Measurements from ENCODE around the gene LECT2. TPM values are rescaled to one million over a fixed set of nuclear protein-coding genes. Genes with fewer than 3 reads are reported as not detected.

Gene LECT2
- total RNA-seq, 1 experiment from 2014 or later, result not detected

DNA sequence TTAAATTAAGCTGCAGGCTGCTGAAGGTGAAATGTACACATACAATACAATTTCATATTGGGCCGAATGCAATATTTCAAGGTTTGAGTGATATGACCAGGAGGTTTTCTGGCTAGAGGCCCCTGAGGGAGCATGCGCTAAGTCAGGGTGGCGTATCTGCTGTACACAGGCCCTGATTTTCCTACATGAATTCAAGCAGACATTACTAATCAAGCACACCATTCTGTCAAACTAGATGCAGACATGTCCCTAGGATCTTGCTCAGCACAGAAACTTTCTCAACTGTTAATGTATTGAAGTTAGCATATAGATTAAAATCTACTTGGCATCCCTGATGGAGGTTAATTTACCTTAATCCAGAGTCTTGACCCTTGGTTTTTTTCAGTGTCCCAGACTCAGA lies 10.7 kb upstream of the LECT2 start (continued):
- no peak for TF ChIP-seq SIN3A (IDR thresholded peaks at IDR 0.05; ENCODE audit: low read depth)

- intact Hi-C loops (cut with micrococcal nuclease), result no loop called here
- CTCF ChIA-PET, result no interaction called here
- Histone ChIP-seq H3K4me3 (replicated peaks in 1 of 2; ENCODE audit: low read depth in 1 of 2, low read length in 2 of 2) (no peak overlapping the region), H2AFZ (ENCODE audit: low read depth, low read length, poor library complexity, severe bottlenecking) (no peak overlapping the region), H3K36me3 (ENCODE audit: control insufficient read depth in 1 of 2, insufficient read depth in 2 of 2, low read length in 2 of 2) (no peaks in the 10 kb centered on the region), H3K4me1 (ENCODE audit: control insufficient read depth in 1 of 2, insufficient read depth in 2 of 2, low read length in 2 of 2) (no peaks in the 10 kb centered on the region), H3K27me3 (ENCODE audit: insufficient read depth, low read length) (no peaks in the 10 kb centered on the region), H3K4me2 (ENCODE audit: low read length) (no peak overlapping the region), H3K9me3 (ENCODE audit: control insufficient read depth in 1 of 2, insufficient read depth in 1 of 2, low read depth in 1 of 2, low read length in 2 of 2) (no peaks in the 10 kb centered on the region), H3K27ac (ENCODE audit: low read depth, low read length) (no peak overlapping the region), H3K9ac (ENCODE audit: low read length) (no peak overlapping the region), H3K79me2 (ENCODE audit: insufficient read depth, low read length) (no peaks in the 10 kb centered on the region), H3K9me2 (ENCODE audit: insufficient read depth) (no peaks in the 10 kb centered on the region), H4K20me1 (ENCODE audit: insufficient read depth) (no peaks in the 10 kb centered on the region)
- TF ChIP-seq JUND (IDR thresholded peaks at IDR 0.05) (no peak), SP1 (IDR thresholded peaks at IDR 0.05; ENCODE audit: low read depth) (no peak), ELF1 (IDR thresholded peaks at IDR 0.05; ENCODE audit: borderline replicate concordance, low read depth) (no peak), ZFX (IDR thresholded peaks at IDR 0.05) (no peak), SIN3A (IDR thresholded peaks at IDR 0.05; ENCODE audit: low read depth) (no peak), SRF (IDR thresholded peaks at IDR 0.05; ENCODE audit: low read depth) (no peak), MAX (IDR thresholded peaks at IDR 0.05) (no peak), TCF7L2 (IDR thresholded peaks at IDR 0.05; ENCODE audit: borderline replicate concordance, extremely low read depth, insufficient read depth, insufficient read length) (no peak), CTCF (IDR thresholded peaks at IDR 0.05 in 2 of 3, conservative IDR thresholded peaks at IDR 0.05 in 1 of 3; ENCODE audit: borderline replicate concordance in 1 of 3, insufficient read depth in 1 of 3, low read depth in 2 of 3, low read length in 2 of 3) (no peak), FOSL1 (IDR thresholded peaks at IDR 0.05; ENCODE audit: low read depth) (no peak)
- TF ChIP-seq, protein P1, sequence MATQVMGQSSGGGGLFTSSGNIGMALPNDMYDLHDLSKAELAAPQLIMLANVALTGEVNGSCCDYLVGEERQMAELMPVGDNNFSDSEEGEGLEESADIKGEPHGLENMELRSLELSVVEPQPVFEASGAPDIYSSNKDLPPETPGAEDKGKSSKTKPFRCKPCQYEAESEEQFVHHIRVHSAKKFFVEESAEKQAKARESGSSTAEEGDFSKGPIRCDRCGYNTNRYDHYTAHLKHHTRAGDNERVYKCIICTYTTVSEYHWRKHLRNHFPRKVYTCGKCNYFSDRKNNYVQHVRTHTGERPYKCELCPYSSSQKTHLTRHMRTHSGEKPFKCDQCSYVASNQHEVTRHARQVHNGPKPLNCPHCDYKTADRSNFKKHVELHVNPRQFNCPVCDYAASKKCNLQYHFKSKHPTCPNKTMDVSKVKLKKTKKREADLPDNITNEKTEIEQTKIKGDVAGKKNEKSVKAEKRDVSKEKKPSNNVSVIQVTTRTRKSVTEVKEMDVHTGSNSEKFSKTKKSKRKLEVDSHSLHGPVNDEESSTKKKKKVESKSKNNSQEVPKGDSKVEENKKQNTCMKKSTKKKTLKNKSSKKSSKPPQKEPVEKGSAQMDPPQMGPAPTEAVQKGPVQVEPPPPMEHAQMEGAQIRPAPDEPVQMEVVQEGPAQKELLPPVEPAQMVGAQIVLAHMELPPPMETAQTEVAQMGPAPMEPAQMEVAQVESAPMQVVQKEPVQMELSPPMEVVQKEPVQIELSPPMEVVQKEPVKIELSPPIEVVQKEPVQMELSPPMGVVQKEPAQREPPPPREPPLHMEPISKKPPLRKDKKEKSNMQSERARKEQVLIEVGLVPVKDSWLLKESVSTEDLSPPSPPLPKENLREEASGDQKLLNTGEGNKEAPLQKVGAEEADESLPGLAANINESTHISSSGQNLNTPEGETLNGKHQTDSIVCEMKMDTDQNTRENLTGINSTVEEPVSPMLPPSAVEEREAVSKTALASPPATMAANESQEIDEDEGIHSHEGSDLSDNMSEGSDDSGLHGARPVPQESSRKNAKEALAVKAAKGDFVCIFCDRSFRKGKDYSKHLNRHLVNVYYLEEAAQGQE (IDR thresholded peaks at IDR 0.05; ENCODE audit: low read depth), result no peak
- no TSS peak for BruUV-seq (replicated peaks)
- RAD21 ChIA-PET (ENCODE audit: low non-redundant PET in 1 of 2, low total read pairs in 2 of 2, uncharacterized antibody in 2 of 2, unreplicated experiment in 2 of 2), result no interaction called here
- POLR2A ChIA-PET, result no interaction called here
- no peak for ATAC-seq
- DNase-seq (ENCODE audit: low read depth, low spot score), result no peak
These were observed 10.0 kb upstream of the LECT2 start for GRCh38 chr5:135964670-135965320.

Data from HCT116 (cell line).